Stimulated activated CD8-positive, alpha-beta memory T cell treated with anti-CD3 and anti-CD28 coated beads, Interleukin-7, amount 100 ng/mL, for 1 hour (primary cell): ENCODE data around the gene WDR7.

Source experiments
- DNase-seq, 2 donors: peaks; one replicate each; pipeline ENCODE4 v3.0.0-alpha.2; 2020; ENCODE audit warnings: low read depth in 2 of 2

WDR7 gene

DNA sequence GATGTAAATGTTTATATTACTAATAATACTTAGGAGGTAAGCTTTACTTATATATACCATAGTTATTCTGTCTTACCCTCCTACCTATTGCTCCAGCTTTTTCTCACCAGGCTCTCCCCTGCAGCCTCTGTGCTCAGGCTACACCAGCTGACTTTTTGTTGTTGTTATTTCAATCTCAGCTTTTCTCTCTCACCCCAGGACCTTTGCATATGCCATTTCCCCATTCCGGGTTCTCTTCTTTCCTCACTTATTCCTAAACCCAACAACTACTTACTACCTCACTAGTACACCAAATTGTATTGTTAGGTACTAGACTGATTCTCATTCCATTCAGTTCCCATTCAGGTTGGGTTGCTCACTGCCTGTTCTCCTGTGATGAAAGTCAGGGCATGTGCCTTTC is 339.5 kb downstream of the WDR7 start:
- DNase-seq: no peak

DNA sequence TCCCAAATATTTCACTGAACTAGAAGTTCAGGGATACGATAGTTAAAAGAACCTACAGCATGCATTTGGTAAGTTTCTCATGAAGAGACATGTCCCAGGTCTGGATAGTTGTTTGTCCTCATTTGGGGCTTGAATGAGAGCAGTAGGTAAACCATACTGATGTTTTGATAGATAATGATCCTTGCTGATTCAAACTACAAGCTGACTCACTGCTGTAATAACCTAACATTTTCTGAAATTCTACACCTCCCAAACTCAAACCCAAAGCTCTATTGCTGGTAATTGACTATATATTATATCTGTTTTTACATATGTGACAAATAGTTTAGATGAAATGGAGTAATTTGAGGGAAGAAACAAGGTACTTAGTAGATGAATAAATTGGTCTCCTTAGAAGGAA is 341.6 kb downstream of the WDR7 start:
- DNase-seq: no peak

DNA sequence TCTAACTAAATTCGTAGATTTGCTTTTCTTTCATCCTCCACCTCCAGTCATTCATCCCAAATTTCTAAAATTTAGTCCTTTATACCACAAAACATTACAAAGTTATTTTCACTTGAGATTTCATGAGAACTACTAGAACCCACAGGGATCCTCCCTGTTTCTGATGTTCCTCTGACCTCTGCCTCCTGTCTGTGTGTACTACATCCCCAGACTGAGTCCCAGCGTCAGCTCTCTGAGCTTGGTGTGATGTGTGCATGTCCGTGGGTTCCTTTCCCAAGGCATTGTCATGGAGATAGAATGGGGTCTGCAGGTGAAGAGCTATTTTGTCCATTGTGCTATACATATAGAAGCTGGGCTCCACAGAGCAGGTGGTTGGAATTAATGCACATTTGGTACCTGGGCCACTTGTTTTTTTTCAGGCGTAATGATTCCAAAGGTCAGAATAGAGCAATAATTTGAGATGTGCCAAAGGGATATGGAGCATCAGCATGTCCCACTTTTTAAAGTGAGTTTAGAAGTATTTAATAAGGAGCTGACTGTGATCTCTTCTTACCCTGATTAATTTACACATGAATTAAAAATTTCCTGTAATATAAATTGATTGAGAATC is 344.5 kb downstream of the WDR7 start:
- no peak for DNase-seq

- DNase-seq: no peak
These were observed 346.0 kb downstream of the WDR7 start for GRCh38 chr18:56997200-56997599.

- no peak for DNase-seq
These were observed 348.7 kb downstream of the WDR7 start for GRCh38 chr18:56999823-57000222.

- no peak for DNase-seq
These were observed 351.5 kb downstream of the WDR7 start for GRCh38 chr18:57002627-57003026.

DNA sequence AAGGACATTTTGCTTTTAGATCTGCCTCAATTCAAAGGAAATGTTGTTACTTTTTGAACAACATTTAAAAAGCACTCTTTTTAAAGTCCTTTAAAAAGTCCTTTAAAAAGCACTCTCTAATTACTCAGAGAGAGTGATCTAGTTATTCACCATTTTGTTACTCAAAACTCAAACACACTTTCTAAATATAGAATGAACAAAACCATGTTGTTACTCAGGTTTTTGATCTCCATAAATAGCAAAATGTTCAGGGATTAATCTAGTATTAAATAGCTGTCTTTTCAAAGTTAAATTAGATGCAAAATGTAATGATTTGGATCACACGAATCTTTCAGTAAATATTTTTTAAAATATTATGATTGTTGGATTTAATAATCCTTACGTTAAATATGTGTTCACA is 352.2 kb downstream of the WDR7 start:
- no peak for DNase-seq

DNA sequence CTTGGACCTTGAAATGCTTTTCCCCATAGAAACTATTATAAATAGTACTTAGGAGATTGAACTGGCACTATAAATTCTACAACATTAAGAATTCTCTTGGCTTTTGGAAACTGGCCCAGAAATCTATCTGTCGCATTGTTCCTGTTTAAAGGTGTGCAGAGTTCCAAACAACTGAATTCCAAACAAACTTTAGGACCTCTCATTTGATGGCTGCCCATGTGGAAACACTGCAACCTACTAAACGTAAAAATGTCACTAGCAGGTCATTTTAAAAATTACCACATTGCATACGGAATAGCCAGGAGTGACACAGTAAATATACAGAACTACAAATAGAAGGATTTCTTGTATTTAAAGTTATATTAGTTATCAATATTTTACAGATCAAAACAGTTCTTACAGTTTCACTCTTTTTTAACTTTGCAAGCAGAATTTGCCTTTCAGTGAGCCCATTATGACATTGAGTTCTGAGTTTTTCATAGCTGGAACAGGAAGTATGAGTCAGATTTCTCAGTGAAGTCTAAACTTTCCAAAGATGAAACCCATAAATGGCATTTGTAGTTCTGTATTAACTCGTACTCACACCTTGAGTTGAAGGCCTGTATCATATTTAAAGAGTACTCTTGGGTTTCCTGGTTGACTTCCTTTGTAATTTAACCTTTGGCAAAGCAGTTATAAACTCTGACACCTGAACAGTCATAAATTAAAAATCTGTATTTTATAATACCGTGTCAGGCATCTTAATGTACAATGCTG is 353.4 kb downstream of the WDR7 start:
- DNase-seq: no peak

DNA sequence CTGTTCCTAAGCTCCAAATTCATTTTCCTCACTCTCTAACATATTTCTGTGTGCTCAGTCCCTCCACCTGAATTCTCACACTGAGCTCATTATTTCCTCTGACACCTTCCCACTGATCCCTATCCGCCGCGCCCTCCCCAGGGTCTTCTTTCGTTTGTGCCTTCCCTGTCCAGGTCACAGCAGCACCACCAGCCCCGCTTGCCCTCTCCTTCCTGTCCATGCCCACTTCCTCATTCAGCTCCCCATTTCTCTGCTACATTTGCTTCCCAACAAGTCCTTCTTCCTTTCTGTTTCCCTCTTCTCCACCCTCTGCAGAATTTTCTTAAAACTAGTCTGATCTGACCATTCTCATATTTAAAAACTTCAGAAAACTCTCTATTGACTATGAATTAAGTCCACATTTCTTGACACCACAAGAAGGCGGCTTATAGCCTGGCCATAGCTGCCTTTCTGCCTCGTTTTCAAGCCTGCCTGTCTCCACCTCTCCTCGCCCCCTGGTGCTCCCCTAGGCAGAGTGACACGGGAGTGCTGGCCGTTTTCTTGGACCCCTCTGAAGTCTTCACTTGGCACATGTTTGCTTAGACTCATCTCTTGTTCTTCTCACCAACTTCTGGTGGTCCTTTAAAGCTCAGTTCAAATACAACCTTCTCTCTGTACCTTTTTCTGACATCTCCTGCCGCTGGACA is 357.0 kb downstream of the WDR7 start:
- DNase-seq: no peak

DNA sequence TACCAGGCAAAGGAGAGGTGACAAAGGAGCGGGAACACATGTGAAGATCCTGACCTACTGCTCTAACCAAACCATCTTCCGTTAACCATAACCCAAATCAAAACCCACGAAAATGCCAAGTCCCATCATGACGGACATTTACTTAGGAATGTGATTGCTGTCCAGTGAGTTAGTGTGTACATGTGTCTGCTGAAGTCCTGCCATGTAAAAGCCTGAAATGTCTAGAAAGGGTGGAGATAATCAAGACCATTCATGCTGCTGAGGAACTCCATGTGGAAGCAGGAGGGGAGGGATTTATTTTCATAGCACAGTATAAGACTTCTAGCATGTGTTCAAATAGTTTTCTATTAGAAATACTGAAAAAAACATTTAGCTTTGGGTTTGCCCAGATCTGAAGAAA is 358.7 kb downstream of the WDR7 start:
- no peak for DNase-seq

DNA sequence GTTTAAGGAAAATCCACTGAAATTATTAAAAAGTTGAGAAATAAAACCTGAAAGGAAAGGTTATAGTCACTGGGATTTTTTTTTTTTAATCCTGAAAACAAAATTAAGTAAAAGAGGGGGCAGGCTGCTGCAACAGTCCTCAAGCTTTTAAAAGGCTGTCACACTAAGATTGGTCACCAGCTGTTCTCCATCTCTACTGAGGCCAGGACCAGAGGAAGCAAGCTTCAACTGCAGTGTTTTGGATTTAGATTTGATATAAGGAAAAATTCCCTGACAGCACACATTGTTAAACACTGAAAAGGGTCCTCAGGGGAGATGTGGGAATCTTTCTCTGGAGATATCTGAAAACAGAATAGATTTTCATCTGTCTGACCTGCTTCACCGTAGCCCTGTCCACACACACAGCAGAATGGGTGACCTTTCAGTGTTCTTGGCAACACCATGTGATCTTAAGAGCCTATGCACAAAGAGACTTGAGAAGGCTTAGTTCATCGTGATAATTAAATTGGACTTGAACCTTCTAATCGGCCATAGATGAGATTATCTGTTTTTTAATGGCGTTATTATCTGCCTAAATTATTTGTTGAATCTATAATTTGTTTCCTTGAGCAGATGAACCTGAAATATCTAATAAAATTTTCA is 363.7 kb downstream of the WDR7 start:
- no peak for DNase-seq

DNA sequence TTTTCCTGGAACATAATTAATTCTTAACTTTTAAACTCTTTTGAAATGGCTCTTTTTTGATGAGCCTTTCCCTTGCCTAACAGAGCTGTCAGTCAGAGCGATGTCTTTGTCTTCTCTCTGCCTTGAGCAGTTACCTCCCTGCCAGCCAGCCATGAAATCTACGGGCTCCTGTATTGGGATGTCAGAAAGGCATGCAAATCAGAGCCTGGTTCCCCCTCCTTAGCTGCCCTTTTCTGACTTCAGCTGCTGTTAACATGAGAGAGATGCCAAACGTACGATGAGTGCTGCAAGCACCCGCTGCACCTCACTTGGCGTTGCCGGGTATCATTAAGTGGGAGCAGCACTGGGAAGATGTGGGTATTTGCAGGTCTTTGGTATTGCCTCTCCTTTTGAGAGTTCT is 364.3 kb downstream of the WDR7 start:
- no peak for DNase-seq

- DNase-seq: no peak
These were observed 367.7 kb downstream of the WDR7 start for GRCh38 chr18:57018845-57019244.

- DNase-seq: no peak
These were observed 371.6 kb downstream of the WDR7 start for GRCh38 chr18:57022716-57023115.

DNA sequence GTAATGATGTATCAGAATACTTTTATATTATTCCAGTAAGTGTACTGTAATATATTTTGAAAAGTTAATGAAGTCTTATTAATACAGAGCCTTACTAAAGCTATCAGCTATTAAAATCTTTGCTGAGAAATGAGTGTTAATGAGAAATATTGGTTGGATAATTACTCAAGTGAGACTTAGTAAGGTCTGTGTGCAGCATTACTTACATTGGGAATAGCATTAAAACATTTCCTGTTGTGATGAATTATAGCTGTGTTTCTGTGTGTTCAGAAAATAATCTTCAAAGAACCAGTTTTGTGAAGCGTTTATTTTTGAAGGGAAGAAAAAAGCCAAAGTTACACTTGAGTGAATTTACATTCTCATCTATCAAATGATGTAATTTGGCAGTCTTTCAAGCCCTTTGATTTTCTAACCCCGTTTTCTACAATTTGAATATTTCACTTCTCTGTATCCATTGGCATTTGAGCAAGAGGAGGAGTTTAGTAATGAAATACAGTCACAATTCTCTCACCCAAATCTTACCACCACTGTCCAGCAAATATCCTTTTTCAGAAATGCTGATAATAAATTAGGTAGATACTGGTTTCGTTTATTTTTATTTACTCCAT is 372.2 kb downstream of the WDR7 start:
- no peak for DNase-seq

DNA sequence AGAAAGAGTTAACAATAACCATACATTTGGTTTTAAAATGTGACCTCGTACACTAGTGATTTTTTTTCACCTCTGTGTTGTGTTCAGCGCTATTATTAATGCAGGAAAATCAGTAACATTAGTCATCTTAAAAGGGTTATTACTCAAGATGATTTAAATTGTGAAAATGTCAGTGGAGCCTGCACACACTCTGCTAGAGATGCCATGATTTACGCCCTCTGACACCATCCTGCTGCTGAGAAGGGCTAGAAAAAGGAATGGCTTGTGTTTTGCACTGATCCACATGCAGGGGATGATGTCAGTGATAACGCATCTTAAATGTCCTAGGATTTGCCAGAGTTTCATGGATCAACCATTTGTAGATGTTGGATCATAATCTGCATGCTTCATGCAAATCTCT is 374.4 kb downstream of the WDR7 start:
- DNase-seq: no peak

DNA sequence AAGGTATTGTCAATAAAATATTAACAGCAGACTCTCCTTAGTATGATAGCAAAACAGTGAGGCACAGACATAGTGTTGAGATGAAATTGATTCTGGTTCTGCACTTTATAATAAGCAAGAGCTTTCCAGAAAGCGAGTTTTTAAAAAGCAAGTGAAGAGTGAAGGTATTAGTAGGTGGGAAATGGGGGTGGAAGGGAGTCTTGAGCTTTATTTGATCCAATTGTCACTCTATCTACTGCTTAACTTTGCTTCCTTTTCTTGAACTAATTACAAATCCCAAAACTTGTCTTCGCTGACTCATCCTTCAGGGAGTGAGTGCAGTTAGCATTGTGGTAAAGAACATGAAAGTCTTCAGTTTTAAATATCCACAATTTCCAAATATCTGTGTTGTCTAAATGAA is 375.2 kb downstream of the WDR7 start:
- no peak for DNase-seq

DNA sequence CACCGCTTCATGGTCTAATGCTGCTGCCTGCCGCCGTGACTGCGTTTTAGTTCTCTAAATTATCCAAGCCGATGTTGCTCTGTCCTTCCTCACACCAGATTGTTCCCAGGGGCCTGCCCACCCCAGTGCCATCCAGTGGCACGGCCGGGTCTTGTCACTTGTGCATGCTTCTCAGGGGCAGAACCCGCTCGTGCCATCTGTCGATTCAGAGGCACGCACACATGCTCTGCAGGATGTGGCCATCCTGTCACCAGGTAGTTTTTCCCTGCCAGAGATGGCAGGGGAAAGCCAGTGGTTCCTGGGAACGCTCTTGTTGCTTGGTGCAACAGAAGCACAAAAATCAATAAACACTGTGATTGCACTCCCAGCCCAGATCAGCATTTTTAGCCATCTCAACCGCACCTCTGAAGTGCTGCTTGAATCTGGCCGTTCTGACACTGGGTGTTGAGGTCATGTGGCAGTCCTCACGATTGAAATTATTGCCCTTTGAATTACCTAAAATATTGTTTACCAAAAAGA is 376.1 kb downstream of the WDR7 start:
- DNase-seq: no peak

DNA sequence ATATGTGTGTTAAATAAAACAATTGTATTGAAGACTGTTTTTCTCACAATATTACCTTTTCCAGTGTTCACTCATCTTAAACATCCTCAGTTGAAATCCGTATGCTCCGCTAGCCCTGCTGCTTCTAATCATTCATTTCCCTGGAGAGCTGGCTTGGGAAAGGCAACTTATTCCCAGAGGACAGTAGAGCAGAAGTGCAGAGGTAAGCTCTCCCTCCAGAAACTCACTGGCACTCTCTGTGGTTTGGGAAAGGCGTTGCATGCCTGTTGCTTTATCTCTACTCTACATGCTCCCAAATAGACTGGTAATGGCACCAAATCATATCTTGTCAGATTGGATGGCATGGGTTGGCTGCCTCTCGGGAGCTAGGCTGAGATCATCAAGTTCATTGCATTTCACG is 378.6 kb downstream of the WDR7 start:
- no peak for DNase-seq

DNA sequence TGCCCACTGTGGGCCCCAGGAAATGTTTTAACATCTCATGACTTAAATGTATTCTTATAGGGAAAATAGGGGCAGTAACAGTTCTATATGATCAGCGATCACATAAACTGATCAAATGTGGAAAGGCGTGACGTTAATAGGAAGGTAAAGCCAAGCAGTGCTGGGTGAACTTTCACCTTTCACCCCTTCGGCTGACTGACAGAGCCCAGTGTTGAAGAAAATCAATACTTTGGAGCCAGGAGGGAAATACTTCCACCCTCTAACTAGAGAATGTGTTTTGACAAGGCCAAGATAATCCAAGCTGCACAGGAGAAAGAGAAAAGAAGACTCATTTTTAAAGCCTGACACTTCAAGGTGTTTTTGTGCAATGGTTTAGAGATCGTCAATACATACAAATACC is 379.3 kb downstream of the WDR7 start:
- no peak for DNase-seq

DNA sequence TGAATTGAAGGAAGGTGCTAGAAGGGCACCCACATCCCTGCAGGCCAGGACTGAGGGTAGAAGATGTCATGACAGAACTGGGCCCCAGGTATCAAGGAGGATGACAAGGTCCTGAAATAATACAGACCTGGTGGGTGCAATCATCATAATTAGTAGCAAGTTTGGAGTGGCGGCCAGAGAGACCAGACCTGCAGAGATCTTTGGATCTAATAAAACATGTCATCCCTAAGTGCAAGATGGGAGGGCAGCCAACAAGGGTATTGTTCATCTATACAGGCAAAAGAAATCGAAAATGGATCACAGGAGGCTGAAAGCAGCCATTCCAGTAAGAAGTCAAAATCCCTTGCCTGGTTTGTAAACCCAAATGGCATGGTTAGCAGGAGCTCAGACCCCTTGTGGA is 384.4 kb downstream of the WDR7 start:
- no peak for DNase-seq

- no peak for DNase-seq
These were observed 387.2 kb downstream of the WDR7 start for GRCh38 chr18:57038395-57038794.
